ENCODE measurements around the gene MYDGF.

MYDGF gene

GRCh38 chr19:4675346-4675745 is 5.2 kb upstream of the MYDGF start:
- DNase-seq (ENCODE audit: low read depth), result no peak

GRCh38 chr19:4673726-4674125 is 3.6 kb upstream of the MYDGF start:
- DNase-seq (ENCODE audit: low read depth), result no peak

- no peak for DNase-seq (ENCODE audit: low read depth)
Observed at GRCh38 chr19:4673216-4673615, 3.1 kb upstream of the MYDGF start.

GRCh38 chr19:4671185-4671851 is 1.2 kb upstream of the MYDGF start:
- DNase-seq (ENCODE audit: low read depth), result no peak

GRCh38 chr19:4664642-4665041 is 5.5 kb downstream of the MYDGF start:
- no peak for DNase-seq (ENCODE audit: low read depth)

GRCh38 chr19:4662812-4663211 is 7.3 kb downstream of the MYDGF start:
- DNase-seq (ENCODE audit: low read depth), result no peak

GRCh38 chr19:4662020-4662695 is 8.0 kb downstream of the MYDGF start:
- DNase-seq (ENCODE audit: low read depth), result no peak

GRCh38 chr19:4660993-4661392 is 9.1 kb downstream of the MYDGF start:
- DNase-seq (ENCODE audit: low read depth), result no peak

- no peak for DNase-seq (ENCODE audit: low read depth)
Observed at GRCh38 chr19:4660181-4660791, 9.9 kb downstream of the MYDGF start.

- no peak for DNase-seq (ENCODE audit: low read depth)
Observed at GRCh38 chr19:4657835-4658234, 12.3 kb downstream of the MYDGF start.

GRCh38 chr19:4657262-4657661 is 12.9 kb downstream of the MYDGF start:
- DNase-seq (ENCODE audit: low read depth), result no peak

GRCh38 chr19:4656102-4656501 is 14.0 kb downstream of the MYDGF start:
- no peak for DNase-seq (ENCODE audit: low read depth)

GRCh38 chr19:4654437-4655361 is 15.4 kb downstream of the MYDGF start:
- no peak for DNase-seq (ENCODE audit: low read depth)

GRCh38 chr19:4653793-4654436 is 16.2 kb downstream of the MYDGF start:
- no peak for DNase-seq (ENCODE audit: low read depth)

- no peak for DNase-seq (ENCODE audit: low read depth)
Observed at GRCh38 chr19:4652075-4652474, 18.1 kb downstream of the MYDGF start.

- no peak for DNase-seq (ENCODE audit: low read depth)
Observed at GRCh38 chr19:4650159-4650558, 20.0 kb downstream of the MYDGF start.

GRCh38 chr19:4649392-4650047 is 20.6 kb downstream of the MYDGF start:
- no peak for DNase-seq (ENCODE audit: low read depth)

GRCh38 chr19:4647676-4648644 is 22.2 kb downstream of the MYDGF start:
- DNase-seq (ENCODE audit: low read depth), result no peak

GRCh38 chr19:4645718-4646117 is 24.4 kb downstream of the MYDGF start:
- DNase-seq (ENCODE audit: low read depth), result no peak

- no peak for DNase-seq (ENCODE audit: low read depth)
Observed at GRCh38 chr19:4642625-4643024, 27.5 kb downstream of the MYDGF start.
